SK-MEL-5 (cell line): ENCODE results near the gene LACTB. TPM values are rescaled to one million over a fixed set of nuclear protein-coding genes. Genes with fewer than 3 reads are reported as not detected.

Source experiments
- DNase-seq: peaks from one replicate; pipeline ENCODE4 v3.0.0-alpha.2; 2016; ENCODE audit warnings: low read depth, low spot score
- in situ Hi-C: cut with HindIII; loops from 2 replicates; pipeline ENCODE4 v1.10.0; 2016; ENCODE audit warnings: low sequenced_read_pairs, high pct_unique_total_duplicates, low pct_unique_long_range_greater_than_20kb
- total RNA-seq: library from RNA; depleted of rRNA; stranded (reverse); fragments of >200 nt; shearing (Covaris generic); gene quantifications from 2 replicates; pipeline ENCODE4 v1.2.3, GENCODE V29; 2014; rRNA removed

Gene LACTB
- total RNA-seq, 1 experiment from 2014 or later = 16.4 TPM

- in situ Hi-C loops = no loop called here
- DNase-seq = no peak
Observed at GRCh38 chr15:63187589-63188226, 66.0 kb downstream of the LACTB start.

- in situ Hi-C loops = no loop called here
- no peak for DNase-seq
Observed at GRCh38 chr15:63188247-63188925, 66.7 kb downstream of the LACTB start.

- DNase-seq = peak; percentile 94
- in situ Hi-C loops = no loop called here
Observed at GRCh38 chr15:63188926-63189871, 67.5 kb downstream of the LACTB start, which contains the start of gene RAB8B. Gene RAB8B, plus strand, starts transcription at chr15:63189606. Its CDS starts 19 bp downstream, at chr15:63189625.

- DNase-seq = no peak
- in situ Hi-C loops = no loop called here
Observed at GRCh38 chr15:63189941-63190768, 68.5 kb downstream of the LACTB start.

- in situ Hi-C loops = no loop called here
- DNase-seq = no peak
Observed at GRCh38 chr15:63190769-63191649, 69.3 kb downstream of the LACTB start.

Other genes starting within 250 kb of the LACTB start
- 29.8 and 30.5 TPM in 2 replicates for gene TPM1, start 79.1 kb upstream of the LACTB start, total RNA-seq
- gene RPS27L, start 35.6 kb downstream of the LACTB start, total RNA-seq = 362 and 373 TPM in 2 replicates
- 26.2 and 28.6 TPM in 2 replicates for gene RAB8B, start 67.7 kb downstream of the LACTB start, total RNA-seq
- gene APH1B, start 155.7 kb downstream of the LACTB start, total RNA-seq = 16.2 and 17.0 TPM in 2 replicates